ENCODE data around the gene SETD3. TPM values are rescaled to one million over a fixed set of nuclear protein-coding genes. Genes with fewer than 3 reads are reported as not detected.

Gene SETD3
- total and polyA plus RNA-seq, 2 experiments from 2014 or later = 40.7 to 68.0 TPM

DNA sequence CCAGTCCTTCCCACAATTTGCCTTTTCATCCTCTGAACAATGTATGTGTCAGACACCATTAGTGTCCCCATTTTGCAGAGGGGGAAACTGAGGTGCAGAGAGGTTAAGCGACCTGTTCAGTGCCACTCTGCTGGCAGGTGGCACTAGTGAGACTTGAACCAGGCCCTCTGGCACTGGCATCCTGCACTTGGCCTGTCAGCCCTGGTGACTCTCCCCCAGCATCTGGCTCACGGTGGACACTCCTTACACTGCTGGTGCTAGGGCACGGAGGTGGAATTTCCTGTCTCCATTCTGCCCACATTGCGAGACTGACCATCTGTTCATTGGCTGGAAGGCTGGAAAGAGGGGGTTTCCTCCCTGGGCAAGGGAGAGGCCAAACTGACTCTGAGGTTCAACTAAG, 49.2 kb upstream of the SETD3 start (continued):
- TF ChIP-seq ZNF462 (CRISPR knock-in tag; IDR thresholded peaks at IDR 0.05) (no peak), CTCF (conservative IDR thresholded peaks at IDR 0.05; ENCODE audit: low read depth in 2 of 2) (0 out of 4 replicates have a peak, but pooled peaks of 1 of the 2 experiments have one; percentile 12), CREB1 (CRISPR knock-in tag; IDR thresholded peaks at IDR 0.05; ENCODE audit: low read depth) (no peak)

- no peak for DNase-seq (ENCODE audit: low spot score)
- Histone ChIP-seq H2AFZ (no peak overlapping the region), H3K27ac (ENCODE audit: low read depth) (no peak overlapping the region), H3K36me3 (ENCODE audit: insufficient read depth) (no peaks in the 10 kb centered on the region), H4K20me1 (replicated peaks; ENCODE audit: insufficient read depth) (no peaks in the 10 kb centered on the region), H3K4me1 (ENCODE audit: insufficient read depth) (peaks cover 48% of the 10 kb centered on the region), H3K79me2 (replicated peaks; ENCODE audit: insufficient read depth) (no peaks in the 10 kb centered on the region; the same call in 1 of the 2 replicates), H3K27me3 (ENCODE audit: insufficient read depth) (no peaks in the 10 kb centered on the region), H3K9me2 (ENCODE audit: insufficient read depth) (no peaks in the 10 kb centered on the region), H3K4me2 (no peak overlapping the region), H3K4me3 (no peak overlapping the region), H3F3A (replicated peaks; ENCODE audit: low read depth) (0 out of 2 replicates have a peak, but pooled peaks cover 10% of the 10 kb centered on the region)
- H3K9me3 Mint-ChIP-seq = no peaks in the 10 kb centered on the region
- H3K36me3 Mint-ChIP-seq (ENCODE audit: low read depth) = no peaks in the 10 kb centered on the region
- H3K4me3 Mint-ChIP-seq = no peak overlapping the region
- no peak for ATAC-seq
- H3K4me1 Mint-ChIP-seq = peaks cover 53% of the 10 kb centered on the region
- peak overlapping the region; percentile 66 for H3K27ac Mint-ChIP-seq
- peaks cover 12% of the 10 kb centered on the region for H3K27me3 Mint-ChIP-seq (ENCODE audit: insufficient read depth, low read depth, poor library complexity)
- TF ChIP-seq ETS1 (IDR thresholded peaks at IDR 0.05) (no peak), STAT1 (IDR thresholded peaks at IDR 0.05; ENCODE audit: unreplicated experiment) (no peak), JUNB (IDR thresholded peaks at IDR 0.05; ENCODE audit: unreplicated experiment) (no peak), CTCF (conservative IDR thresholded peaks at IDR 0.05; ENCODE audit: low read depth in 2 of 2) (no peak), POLR2AphosphoS5 (IDR thresholded peaks at IDR 0.05; ENCODE audit: low read depth) (no peak), EZH2phosphoT487 (IDR thresholded peaks at IDR 0.05; ENCODE audit: unreplicated experiment) (no peak), REST (IDR thresholded peaks at IDR 0.05; ENCODE audit: unreplicated experiment) (no peak)
These were observed 46.9 kb upstream of the SETD3 start for GRCh38 chr14:99527427-99528076.
